H54 (cell line): Measurements from ENCODE around the gene PCLO.
A peak's percentile ranks its signal among the peaks of the same experiment; 100 is the strongest.

Source experiments
- DNase-seq: peaks from one replicate; pipeline ENCODE4 v3.0.0; 2011; ENCODE audit warnings: low spot score, mixed read lengths; ENCODE audit not compliant: insufficient read length
- FAIRE-seq: peaks from 3 replicates; lab custom pipeline; 2011; peaks lifted over from hg19 to GRCh38; lab: Jason Lieb, UNC
- POLR2A ChIP-seq: IDR thresholded peaks from 2 replicates; pipeline ENCODE4 v1.6.1; 2011; ENCODE audit warnings: low read depth, mild to moderate bottlenecking, low read length

Gene PCLO

DNA sequence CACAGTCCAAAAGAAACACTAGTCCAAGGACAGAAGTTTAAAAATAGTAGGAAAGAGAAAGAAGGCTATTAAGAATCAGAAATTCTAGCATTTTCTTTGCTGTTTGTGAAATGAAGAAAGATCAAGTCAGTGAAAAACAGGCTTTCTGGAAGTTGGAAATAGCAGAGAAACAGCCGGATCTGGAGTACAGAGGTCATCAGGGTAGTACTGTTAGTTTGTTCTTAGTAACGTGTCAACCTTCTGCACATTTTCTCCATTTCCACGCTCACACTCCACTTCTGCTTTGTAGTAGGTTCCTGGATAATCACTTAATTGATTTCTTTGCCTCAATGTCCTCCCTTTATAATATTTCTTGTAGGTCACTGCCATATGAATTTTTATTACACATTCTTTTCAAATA, 322.6 kb downstream of the PCLO start:
- no peak for DNase-seq
- no peak for TF ChIP-seq POLR2A
- FAIRE-seq = peak; percentile 88

GRCh38 chr7:82839555-82839954, 323.1 kb downstream of the PCLO start:
- TF ChIP-seq POLR2A = no peak
- DNase-seq (no peak), FAIRE-seq (no peak)

DNA sequence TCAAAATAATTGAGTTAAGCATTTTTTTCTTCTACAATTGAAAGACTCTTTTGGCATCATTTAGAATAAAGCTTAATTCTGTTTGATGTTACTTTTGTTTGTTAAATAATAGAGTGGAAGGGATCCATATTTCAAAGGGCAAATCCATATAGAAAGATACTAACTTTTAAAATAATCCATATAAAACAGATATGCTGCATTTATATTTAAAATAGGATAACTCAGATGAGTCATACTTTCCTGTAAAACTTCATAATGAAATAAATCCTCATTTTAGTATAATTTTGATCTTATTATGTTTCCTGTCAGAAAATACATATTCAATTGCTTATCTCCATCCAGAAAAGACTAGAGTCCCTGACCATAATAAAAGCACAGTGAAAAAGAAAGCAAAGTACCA, 323.6 kb downstream of the PCLO start:
- no peak for TF ChIP-seq POLR2A
- no peak for FAIRE-seq
- DNase-seq = no peak

DNA sequence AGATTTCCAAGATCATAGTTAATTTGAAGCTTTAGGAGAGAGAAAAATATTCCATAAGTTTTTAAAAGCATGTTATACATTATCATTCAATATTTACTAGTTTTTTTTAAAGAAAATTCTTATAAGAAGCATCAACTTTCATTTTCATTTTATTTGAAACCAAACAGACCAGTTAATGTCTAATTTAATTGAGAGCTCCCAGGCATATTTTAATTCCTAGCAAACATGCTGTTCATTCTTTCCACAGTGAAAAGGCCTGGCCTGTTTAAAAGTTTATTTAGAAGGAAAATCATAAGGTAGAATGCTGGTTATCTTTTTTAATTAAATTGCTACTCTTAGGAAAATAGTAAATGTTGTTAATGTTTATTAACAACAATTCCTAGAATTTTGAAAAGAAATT, 324.4 kb downstream of the PCLO start:
- FAIRE-seq (no peak), DNase-seq (no peak)
- no peak for TF ChIP-seq POLR2A

- TF ChIP-seq POLR2A = no peak
- no peak for DNase-seq
- no peak for FAIRE-seq
Observed at GRCh38 chr7:82823073-82823472, 339.6 kb downstream of the PCLO start.

DNA sequence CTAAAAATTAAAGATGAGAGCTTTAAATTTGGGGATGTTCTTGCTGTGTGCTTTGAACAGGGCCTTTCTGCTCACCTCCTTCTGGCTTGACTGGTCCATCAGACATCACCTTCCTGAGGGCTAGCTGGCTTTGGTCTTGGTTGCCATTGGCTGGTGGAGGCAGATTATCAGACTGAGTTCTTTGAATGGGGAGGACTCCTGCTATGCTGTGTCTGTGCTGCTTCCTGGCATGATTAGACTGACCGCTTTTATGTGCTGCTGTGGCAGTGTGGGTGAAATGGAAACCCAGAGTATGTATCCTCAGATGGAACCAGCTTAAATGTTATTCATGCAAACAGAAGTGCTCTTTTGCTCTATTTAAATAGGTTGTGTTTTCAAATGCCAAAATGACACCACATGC, 341.6 kb downstream of the PCLO start:
- no peak for TF ChIP-seq POLR2A
- DNase-seq (no peak), FAIRE-seq (no peak)

GRCh38 chr7:82818171-82818570, 344.5 kb downstream of the PCLO start:
- TF ChIP-seq POLR2A = no peak
- FAIRE-seq (no peak), DNase-seq (no peak)

GRCh38 chr7:82816272-82816671, 346.4 kb downstream of the PCLO start:
- no peak for TF ChIP-seq POLR2A
- no peak for FAIRE-seq
- DNase-seq = no peak

DNA sequence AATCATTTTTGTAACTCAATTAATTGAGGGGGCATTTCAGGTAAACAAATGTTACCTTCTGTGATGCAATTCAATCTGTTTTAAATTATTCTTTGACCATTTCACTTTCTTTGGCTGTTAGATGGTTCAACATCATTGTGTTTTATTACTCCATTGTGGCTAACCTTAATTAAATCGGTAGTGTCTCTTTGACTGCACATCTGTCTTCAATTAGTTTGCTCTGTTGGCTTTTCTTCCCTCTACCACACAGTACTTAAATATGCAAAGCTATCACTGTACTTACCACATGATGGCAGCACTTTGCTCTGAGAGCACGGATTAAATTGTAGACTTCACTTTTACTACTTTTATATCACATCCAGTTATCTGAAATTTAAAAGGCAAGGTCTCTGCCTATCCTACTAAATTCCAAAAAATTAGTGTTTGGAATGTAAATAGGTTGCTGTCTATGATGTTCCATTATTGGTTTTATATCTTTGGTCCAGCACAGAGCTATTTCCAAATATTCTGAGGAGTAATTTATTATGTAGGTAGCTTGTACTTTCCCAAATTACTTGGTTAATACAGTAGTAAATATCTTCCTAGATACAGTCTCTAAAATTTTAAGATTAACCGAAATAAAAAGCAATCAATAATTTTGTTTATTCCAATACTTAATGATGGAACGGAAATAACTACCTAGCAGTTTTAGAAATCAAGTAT, 352.0 kb downstream of the PCLO start:
- FAIRE-seq (peak; percentile 98), DNase-seq (peak; percentile 2)
- TF ChIP-seq POLR2A = no peak

DNA sequence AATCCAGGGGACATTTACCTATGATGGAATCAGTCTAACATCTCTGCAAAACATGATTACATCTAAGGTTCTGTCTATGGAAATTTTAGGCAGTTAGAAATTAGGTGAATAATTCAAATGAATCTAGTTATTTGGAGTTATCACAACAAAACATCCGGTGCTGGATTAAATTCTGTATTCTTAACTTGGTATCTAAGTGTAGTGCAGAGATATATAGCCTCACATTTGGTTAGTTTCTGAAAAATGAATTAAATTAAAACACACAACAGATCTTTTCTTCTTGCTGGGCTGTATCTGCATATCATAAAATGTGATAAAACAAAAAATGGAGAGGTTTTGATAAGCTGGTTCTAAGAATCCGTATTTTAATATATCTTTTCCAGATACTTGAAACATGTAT, 354.1 kb downstream of the PCLO start:
- DNase-seq (no peak), FAIRE-seq (no peak)
- TF ChIP-seq POLR2A = no peak

DNA sequence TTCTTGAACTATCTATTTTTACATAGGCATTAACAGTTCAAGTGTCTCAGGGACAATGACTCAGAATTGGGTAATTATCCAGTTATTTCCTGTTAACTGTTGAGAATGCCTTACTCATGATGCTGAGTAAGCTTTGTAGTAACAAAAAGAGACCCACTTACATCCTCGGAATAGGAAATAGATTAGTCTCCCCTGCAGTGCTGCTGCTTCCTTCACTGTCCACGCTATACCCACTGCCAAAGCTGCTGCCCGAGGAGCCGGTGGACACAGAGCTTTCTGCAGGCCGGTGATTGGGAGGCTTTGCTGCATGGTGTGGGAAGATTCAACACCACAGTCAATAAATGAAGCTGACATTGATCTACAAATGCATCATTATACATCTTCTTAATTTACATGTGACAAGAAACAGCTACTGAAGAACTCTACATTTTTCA, 357.1 kb downstream of the PCLO start:
- peak; percentile 28 for DNase-seq
- peak; percentile 67 for TF ChIP-seq POLR2A
- FAIRE-seq = peak; percentile 99

DNA sequence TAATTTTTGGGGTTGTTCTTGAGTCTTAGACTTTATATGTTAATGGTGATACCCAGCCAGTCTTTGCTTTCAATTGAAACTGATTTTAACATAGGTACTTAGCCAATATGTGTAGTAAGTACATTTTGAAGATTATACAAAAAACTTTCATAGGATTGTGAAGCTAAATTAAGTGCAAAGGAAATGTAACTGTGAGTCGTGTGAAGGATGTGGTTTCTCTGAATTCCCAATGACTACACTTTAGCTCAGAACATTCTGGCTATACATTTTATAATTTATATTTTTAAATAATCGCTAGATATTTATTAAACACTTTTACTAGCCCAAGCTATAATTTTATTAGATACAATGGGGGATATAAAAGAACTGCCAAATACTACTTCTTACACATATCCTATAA, 359.3 kb downstream of the PCLO start:
- TF ChIP-seq POLR2A = no peak
- FAIRE-seq (peak; percentile 53), DNase-seq (no peak)

DNA sequence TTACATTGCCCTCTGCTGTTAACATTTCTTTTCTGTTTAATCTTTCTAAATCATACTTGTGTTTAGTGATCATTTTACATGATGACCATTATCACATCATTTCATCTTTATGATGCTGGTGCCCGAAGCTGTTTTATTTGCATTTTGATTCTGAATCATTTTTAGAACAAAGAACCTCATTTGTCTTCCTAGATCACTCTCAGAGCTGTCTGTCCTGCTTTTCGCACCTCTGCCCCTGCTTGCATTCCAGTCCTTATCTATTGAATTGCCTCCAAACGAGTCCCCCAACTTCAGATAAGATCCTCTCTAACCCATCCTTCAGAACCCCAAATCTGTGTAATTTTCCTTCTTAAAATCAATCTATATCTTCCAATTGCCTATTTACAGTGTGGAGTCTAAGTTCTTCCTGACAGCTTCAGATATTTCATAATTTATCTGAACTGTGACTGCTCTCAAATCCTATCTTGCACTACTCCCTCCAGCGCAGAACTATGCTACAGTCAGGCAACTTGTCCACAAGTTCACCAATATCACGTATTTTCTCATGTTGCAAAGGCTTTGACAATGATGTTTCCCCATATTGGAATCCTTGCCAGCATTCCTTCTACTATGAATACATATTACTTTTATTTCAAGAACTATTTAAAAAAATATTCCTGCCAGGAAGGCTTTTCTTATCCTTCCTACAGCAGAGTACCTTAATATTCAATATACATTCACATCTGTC, 372.6 kb downstream of the PCLO start:
- no peak for TF ChIP-seq POLR2A
- FAIRE-seq = no peak
- no peak for DNase-seq

GRCh38 chr7:82778021-82778420, 384.7 kb downstream of the PCLO start:
- FAIRE-seq (peak; percentile 85), DNase-seq (no peak)
- no peak for TF ChIP-seq POLR2A

DNA sequence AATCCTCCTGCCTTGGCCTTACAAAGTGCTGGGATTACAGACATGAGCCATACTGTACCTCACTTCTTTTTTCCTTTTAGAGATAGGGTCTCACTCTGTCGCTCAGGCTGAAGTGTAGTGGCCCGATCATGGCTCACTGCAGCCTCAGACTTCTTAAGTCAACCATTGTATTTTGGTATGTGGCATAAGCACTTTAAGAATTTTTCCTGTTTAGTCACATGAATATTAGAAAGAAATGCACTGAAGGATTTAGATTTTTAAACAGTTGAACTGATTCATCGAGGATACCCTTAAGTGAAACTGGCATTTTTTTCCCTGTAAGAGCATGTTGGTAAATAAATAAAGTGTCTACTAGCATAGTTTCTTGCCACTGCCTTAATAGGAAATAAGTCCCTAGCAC, 399.8 kb downstream of the PCLO start:
- no peak for TF ChIP-seq POLR2A
- FAIRE-seq = no peak

DNA sequence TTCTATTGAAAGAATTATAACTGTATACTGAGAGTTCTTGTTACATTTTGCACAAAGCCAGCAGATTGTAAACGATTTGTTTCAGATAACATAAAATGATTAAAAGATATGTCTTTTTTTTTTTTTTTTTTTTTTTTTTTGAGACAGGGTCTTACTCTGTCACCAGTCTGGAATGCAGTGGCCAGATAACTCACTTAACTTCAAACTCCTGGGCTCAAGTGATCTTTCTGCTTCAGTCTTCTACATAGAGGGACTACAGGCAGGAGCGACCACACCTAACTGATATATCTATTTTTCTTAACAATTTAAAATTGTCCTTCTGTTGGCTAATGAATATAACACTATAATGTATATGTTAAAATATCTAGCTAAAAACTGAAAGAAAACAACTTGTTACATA, 401.9 kb downstream of the PCLO start:
- DNase-seq (no peak), FAIRE-seq (no peak)
- TF ChIP-seq POLR2A = no peak

More for the DNA sequence above, 399.8 kb downstream of the PCLO start:
- no peak for DNase-seq
